IPS DF 4.7 (cell line): ENCODE measurements around the gene INMT.

Experiments
- DNase-seq: peaks from one replicate; pipeline ENCODE4 v3.0.0-alpha.2; 2013; ENCODE audit warnings: low spot score; ENCODE audit errors: extremely low read depth

Gene INMT

DNA sequence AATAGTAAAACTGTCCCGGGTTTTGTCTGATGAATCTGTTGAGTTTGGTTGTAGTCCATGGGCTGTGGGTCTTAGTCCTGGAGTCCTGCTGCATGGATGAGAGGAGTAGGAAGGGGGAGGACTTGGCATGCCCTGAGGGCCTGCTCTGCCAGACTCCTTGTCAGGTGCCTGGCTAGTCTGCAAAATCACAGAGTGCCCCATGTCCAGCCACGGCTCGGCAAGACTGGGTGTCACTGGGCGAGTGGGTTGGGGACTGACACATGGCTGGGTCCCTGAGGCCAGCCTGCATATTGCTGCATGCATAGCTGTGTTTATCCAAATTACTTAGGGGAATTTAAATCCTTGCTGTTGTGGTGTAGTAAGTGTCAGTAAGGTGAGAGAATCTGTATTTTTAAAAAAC lies 29.0 kb downstream of the INMT start:
- no peak for DNase-seq

DNA sequence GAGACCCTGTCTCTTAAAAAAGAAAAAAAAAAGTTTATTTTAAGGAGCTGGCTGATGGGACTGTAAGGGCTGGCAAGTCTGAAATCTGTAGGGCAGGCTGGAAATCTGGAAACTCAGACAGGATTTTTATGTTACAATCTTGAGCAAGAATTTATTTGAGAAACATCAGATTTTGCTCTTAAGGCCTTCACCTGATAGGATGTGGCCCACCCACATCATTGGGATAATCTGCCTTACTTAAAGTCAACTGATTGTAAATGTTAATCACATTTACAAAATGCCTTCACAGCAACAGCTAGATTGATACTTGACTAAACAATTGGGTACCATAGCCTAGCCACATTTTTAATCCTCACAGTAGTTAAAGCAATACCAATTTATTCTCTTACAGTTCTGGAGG lies 30.8 kb downstream of the INMT start:
- no peak for DNase-seq

DNA sequence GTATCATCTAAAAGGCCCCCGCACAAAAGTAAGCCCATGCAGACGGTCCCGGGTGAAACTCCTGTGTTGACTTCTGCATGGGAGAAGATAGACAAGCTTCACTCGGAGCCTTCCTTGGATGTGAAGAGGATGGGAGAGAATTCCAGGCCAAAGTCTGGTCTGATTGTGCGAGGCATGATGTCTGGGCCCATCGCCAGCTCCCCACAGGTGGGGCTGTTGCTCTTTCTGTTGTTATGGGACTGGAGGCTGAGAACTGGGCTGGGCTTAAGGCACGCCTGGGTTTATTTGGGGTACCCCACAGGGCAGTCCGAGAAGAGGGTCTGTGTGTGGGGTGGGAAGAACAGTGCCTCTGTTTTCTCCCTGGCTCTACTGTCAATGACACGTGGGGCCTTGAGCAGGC lies 33.9 kb downstream of the INMT start:
- no peak for DNase-seq

DNA sequence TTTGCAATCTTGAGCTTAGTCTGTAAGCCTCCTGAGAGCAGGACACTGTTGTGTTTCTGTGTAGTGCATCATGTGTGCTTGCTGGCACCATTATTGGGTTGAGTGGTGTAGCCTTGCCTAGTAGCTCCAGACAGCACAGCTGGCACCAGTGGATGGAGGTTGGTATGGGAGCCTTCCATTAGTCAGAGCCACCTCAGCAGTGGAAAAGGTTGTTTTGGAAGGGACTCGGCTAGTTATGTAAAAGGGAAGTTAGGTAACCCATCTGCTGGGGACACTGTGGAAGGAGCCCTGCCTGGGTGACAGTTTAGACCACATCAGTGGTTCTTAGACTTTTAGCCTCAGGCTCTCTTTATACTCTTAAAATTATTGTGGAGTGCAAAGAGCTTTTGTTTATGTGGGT lies 35.6 kb downstream of the INMT start:
- DNase-seq: no peak

DNA sequence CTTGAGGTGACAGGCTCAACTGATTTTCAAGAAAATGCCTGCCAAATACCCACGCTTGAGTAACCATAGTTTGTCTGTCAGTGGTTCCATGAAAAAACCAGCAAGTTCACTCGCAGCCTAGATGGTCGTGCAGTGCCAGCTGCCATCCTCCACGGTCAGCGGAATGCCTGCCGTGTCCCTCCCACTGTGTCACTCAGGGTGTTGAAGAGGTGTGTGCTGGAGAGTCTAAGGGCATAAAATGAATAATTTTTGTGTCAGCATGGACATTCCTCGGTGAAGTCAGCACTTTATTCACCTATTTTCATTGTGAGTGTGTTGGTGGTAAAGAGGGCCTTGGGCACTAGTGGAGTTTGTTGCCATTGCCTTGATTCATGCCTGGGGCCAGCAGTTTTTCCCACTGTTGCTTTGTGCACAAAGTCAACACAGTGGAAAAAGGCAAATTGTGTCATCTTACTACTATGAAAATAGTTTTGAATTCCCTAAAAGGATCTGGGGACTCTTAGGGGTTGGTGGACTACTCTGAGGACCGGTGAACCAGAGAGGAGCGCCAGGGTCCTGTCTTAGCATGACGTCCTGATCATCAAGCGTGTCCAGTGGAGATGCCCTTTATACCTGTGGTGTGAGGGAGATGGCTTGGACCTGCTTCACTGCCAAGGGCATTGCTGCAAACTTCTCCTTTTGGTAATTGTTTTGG lies 36.9 kb downstream of the INMT start:
- DNase-seq: no peak

DNA sequence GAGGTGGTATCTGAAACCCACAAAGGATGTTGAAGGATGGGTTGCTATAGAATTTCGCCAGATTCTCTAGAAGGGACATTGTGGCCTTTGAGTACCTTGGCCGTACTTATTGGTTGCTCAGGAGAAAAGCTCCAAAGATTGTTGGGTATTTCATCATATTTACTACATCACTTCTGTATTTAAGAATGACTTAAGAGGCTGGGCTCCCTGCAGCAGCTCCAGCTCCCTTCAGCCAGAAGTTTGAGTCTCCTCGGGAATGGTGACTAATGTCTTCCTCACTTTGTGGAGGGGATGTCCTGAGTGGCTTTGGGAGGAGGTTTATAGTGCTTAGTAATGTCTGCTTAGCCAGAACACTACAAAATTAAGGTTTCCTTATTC lies 37.4 kb downstream of the INMT start:
- DNase-seq: no peak

DNA sequence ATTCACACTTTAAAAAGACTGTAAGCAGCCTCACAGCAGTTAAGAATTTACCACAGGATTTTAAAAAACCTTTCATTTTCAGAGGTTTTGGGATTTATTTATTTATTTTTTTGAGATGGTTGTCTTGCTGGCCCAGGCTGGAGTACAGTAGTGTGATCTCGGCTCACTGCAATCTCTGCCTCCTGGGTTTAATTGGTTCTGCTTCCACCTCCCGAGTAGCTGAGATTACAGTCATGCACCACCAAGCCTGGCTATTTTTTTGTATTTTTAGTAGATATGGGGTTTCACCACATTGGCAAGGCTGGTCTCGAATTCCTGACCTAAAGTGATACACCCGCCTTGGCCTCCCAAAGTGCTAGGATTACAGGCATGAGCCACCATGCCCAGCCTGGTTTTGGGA lies 38.4 kb downstream of the INMT start:
- DNase-seq: no peak

DNA sequence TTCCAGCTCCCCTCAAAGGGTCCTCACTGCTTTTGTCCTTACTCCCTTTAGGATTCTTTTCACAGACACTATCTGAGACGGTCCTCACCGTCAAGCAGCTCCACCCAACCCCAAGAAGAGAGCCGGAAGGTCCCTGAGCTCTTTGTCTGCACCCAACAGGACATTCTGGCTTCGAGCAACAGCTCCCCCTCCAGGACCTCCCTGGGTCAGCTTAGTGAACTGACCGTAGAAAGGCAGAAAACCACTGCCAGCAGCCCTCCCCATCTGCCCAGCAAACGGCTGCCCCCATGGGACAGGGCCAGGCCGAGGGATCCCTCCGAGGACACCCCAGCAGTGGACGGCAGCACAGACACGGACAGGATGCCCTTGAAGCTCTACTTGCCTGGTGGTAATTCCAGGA lies 39.2 kb downstream of the INMT start:
- DNase-seq: no peak

DNA sequence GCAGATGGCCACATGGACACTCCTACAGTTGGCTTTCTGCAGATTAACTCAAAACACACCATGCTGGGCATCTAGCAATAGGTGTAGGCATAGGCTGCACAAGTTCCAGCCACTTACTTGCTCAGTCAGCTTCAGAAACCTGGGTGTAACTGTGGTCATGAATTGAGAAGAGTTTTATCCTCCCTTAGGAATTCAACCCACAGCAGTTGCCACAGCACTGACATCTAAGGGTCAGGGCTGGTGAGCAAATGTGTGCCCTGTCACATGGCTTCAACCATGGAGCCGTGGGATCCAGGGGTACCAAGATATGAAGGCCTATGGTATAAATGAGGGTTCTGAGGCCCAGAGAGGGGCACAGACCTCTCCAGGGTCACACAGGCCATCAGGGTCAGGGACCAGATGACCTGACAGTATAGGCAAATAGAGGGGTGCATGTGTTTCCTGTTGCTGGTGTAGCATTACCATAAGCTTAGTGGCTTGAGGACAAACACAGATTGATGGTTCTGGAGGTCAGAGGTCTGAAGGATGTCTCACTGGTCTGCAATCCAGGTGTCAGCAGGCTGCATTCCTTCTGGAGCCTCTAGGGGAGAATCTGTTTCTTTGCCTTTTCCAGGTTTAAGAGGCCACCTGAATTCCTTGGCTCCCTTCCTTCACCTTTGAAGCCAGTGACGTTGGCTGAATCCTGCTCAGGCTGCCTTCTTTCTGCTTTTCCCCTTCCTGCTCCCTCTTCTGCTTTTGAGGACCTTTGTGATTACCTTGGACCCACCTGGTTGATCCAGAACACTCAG lies 43.4 kb downstream of the INMT start:
- no peak for DNase-seq

DNA sequence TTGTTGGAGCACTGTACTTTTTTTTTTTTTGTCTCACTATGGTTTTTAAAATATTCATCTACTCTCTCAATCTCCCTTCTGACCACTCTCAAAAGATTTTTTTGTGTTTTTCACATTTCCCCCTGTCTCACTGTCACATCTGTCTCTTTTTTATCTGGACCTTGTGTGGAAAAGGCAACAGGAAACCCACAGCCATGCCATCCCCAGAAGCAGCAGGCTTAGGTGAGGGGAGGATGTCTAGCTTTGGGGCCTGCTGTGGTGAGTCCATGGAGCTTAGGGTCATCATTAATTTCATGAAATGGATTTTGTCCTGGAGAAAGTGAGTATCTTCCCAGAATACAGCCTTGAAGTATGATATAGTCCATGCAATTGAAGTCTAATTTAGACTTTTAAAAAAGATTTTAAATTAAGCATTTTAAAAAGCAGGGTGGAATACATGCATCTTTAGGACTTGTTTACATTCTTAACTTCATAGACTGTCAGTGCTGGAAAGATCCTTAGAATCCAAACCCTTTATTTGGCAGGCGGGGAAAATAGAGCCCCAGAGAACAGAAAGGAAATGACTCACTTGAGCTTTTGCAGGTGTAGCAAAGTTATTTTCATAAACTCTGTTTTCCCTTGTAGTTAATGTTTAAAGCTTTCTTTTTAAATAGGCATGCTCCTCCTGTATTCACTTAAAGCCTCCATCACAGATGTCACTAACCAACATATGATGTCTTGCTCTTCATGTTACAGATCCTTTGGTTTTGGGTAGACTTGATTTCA lies 44.4 kb downstream of the INMT start:
- no peak for DNase-seq

DNA sequence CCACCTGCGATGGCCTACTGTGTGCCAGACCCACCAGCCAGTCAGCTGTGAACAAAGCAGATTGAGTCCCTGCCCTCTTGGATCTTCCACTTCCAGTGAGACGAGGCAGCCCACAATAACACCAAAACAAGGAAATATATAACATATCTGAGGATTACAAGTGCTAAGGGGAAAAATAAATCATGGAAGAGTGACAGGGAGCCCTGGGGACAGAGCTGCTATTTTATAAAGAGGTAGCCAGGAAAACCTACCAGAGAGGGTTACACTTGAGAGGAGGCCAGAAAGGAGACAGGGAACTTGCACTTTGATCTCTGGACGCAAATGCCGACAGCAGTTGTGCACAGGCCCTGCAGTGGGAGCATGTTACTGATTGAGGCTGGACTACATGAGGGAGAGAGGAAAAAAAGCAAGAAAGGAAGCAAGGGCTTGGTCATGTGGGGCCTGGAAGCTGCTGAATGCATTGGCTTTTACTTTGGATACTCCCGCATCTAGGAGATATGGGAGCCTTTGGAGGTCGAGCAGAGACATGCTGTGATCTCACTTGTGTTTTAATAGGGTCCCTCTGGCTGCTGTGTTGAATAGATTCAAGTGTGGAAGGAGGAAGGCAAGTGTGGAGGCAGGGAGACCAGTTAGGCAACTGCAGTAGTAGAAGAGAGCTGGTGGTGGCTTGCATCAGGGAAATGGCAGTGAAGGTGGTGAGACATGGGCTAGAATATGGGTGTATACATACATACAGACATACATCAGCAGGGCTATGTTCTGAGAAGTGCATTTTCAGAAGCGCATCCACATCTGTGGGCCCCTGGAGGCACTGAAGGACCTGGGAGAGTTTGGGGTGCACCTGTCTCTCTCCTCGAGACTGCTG lies 45.5 kb downstream of the INMT start:
- no peak for DNase-seq

DNA sequence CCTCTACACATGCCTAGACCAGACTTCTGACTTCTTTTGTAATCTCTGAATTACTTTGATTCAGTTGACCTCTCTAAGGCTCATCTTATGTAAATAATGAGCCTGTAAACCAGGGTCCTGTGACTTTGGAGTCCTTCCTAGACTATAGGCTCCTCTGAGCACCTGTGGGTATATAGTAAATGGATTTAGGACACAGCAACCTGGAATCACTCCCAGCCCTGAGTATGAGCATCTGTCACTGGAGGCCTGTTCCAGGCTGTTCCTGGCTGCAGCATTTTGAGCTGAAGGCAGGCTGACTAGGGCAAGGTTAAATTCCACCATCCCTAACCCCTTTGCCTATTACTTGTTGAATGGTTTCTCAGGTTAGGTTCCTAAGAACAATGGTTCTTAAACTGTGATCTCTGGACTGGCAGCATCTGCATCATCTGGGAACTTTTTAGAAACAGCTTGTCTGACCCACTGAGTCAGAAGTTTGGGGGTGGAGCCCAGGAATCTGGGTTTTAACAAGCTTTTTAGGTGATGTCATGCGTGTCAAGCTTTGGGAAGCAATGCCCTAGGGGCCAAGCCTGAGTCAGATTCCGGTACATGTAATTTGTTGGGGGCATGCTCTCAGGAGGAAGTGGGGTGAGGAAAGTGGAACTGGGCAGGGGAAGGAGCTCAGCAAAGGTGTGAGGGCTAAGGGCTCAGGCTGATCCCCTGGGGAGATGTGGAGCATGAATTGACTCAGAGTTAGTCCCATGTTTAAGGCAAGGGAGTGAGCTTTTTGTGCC lies 47.5 kb downstream of the INMT start:
- DNase-seq: no peak

DNA sequence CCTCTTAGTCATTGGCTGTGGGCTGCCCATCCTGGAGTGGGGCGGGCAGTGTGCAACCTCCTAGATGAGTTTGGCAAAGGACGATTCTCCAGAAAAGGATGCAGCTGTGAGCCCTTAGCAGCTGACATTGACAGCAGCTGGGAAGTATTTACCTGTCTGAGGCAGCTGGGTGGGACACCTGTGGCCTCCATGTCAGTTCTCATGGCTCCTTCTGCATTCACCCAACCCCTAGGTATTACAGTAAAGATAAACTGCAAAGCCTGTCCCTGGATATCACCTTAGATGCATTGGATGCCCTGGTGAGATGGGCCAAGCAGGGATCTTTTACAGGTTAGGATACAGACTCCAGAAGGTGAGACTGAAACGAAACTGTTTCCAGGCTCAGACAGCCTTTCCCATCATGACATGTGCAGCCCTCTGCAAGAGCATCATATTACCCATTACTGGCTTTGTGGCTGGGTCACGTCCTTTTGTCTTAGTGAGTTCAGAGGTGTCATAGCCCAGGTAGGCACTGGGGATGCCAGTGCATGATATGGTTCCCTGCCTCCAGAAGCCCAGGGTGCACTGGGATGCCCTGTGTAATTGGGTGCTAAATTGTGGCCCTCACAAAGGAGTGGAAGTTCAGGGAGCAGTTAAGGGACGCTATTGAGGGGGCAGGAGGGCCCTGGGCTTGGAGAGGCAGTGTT lies 48.2 kb downstream of the INMT start:
- DNase-seq: no peak

DNA sequence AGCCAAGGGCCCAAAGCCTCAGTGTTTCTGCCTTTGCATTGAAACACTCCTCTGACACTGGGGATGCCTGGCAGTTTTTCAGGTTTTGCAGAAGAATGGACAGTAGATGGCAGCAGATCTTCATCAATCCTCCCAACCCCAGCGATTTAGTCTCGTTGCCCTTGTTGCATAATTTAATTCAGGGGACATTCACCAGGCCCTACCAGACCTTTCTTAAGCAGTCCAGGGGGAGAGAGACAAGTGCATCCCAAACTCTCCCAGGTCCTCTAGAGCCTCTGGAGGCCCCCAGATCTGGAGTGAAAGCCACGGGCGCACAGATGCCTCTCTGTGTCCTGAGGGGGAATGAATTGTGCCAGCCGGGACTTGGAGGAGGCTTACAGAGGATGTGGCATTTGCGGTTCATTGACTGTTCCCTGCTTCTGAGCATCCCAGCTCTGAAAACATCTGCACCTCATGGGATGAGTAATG lies 48.9 kb downstream of the INMT start:
- peak; percentile 49 for DNase-seq

DNA sequence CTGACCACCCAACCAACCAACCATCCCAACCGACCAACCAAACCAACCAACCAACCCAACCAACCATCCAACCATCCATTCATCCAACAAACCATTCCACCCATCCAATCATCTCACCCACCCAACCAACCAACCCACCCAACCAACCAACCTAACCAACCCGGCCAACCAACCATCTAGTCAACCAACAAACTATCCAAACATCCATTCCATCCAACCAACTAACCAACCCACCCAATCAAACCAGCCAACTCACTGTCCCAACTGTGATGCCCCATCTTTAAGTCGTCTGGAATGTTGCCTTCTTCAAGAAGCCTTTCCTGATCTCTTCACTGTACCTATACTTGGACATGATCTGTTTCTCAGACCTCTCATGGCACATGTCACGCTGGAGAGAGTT lies 50.9 kb downstream of the INMT start:
- no peak for DNase-seq

DNA sequence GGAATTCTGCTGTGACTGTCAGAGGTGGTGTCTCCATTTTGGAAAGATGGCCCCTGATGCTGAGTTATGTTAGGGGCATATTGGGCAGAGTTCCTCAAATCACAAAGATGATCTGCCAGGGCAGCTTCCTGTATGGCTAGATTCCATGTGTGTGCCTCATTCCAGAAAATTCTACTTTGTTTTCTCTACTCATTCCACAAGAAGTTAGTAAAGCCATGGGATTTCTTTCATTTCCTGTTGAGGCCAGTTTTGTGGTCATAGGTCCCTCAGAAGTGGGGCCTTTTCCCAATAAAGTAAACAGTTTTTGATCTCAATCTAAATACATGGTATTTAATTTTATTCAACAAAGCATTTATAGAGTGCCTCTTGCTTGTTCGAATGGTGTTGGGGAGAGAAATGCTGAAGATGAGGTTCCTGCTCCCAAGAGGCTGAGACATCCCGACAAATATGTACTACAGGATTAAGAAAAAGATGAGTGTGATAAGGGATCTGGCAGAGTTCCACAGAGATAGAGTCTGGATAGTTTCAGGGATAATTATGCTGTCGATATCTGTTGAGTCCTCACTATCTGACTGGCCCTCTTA lies 52.2 kb downstream of the INMT start:
- no peak for DNase-seq

DNA sequence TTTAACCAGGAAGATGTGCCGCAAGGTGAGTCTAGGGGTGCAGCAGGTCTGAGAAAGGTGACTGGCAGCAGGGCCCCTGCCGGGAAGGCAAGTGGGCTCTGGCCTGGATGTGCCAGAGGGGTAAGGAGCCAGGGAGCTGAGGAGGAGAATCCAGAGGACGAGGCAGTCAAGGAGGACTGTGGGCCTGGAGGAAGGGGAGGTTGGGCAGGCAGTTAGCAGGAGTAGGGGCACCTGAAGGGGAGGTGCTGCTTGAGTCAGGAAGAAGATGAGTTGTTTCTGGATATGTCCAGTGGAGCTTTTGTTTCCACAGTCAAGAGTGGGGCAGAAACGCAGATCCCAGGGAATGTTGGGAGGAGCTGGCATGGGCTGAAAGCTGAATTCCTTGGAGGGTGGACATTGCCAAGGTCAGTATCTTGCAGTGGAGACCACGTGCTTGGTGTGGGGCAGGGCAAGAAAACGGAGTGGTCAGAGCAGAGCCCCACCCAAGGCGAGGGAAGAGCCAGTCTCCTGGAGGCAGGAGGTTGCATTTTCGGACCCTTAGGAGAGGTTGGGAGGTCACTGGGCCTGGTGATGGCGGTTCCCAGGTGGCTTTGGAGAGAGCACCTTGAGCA lies 53.3 kb downstream of the INMT start:
- DNase-seq: no peak

DNA sequence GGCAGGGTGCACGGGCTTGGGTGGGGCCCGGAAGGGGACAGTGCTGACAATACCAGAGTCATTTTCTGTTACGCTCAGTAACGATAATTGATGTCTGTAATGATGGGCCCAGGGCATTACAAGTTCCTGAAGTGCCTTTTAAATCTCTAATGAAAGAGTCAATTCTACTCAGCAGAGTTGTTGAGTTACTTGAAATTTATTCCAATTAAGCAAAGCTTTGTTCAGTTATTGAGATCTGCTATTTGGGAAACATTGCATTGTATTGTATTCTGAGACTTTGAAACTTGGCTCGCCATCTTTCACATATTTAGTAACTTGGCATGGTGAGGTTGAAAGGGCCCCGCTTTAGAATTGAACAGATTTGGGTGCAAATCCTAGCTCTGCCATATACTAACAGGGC lies 54.0 kb downstream of the INMT start:
- no peak for DNase-seq
